Endothelial cell (in vitro differentiated cells): Measurements from ENCODE around the gene FAM53B. TPM values are rescaled to one million over a fixed set of nuclear protein-coding genes. Genes with fewer than 3 reads are reported as not detected.
A peak's percentile ranks its signal among the peaks of the same experiment; 100 is the strongest.

Experiments
- DNase-seq: peaks from one replicate; pipeline ENCODE4 v3.0.0; 2021; ENCODE audit warnings: low spot score
- H3K27ac Mint-ChIP-seq: one replicate; pipeline ENCODE4 v1.8.0; 2021; ENCODE audit warnings: mixed read lengths, inconsistent platforms; ENCODE audit not compliant: unreplicated experiment
- H3K27me3 Mint-ChIP-seq: one replicate; pipeline ENCODE4 v1.8.0; 2021; ENCODE audit warnings: mild to moderate bottlenecking, moderate library complexity, mixed read lengths, inconsistent platforms; ENCODE audit not compliant: unreplicated experiment
- H3K36me3 Mint-ChIP-seq: one replicate; pipeline ENCODE4 v1.8.0; 2021; ENCODE audit warnings: mild to moderate bottlenecking, low read depth, mixed read lengths, inconsistent platforms; ENCODE audit not compliant: unreplicated experiment
- H3K4me1 Mint-ChIP-seq: one replicate; pipeline ENCODE4 v1.8.0; 2021; ENCODE audit warnings: mild to moderate bottlenecking, mixed read lengths, inconsistent platforms; ENCODE audit not compliant: unreplicated experiment
- H3K4me3 Mint-ChIP-seq: one replicate; pipeline ENCODE4 v1.8.0; 2021; ENCODE audit warnings: mild to moderate bottlenecking, mixed read lengths, inconsistent platforms; ENCODE audit not compliant: unreplicated experiment
- H3K9me3 Mint-ChIP-seq: one replicate; pipeline ENCODE4 v1.8.0; 2021; ENCODE audit warnings: mixed read lengths, inconsistent platforms; ENCODE audit not compliant: unreplicated experiment
- total RNA-seq: library from RNA; stranded (reverse); fragmentation: NEBNext Ultra II Directional; extraction: Animal tissue kit (Norgen Biotek cat#: 25700); gene quantifications from one replicate; pipeline ENCODE4 v1.2.1, GENCODE V29; 2021; ENCODE audit not compliant: unreplicated experiment
- TF ChIP-seq, protein P1 (sequence below): fragments of 200-600 bp; sonication (generic); IDR thresholded peaks from one replicate; pipeline ENCODE4 v1.5.0; 2021; ENCODE audit warnings: antibody characterized with exemption; ENCODE audit not compliant: unreplicated experiment

The FAM53B gene
- total RNA-seq, 1 donor from 2014 or later = 21.0 TPM

DNA sequence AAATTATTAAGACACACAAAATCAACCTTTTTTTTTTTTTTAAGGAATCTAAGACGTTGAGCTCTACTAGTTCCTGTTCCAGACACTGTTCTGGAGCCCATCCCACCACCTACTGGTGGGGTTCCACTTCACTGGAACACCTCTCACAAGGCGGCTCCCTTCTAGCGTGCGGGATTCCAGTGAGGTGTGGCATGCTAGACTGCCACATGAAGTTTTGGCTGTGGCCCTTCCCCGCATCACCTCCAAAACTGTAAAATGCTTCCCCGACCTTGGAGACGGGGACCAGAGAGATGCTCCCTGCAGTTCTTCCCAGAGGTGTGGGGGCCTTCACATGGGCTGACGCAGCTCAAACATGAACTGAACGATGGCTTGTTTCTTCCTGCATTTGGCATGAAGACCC is 12.6 kb downstream of the FAM53B start:
- no peak for DNase-seq
- TF ChIP-seq, protein P1, sequence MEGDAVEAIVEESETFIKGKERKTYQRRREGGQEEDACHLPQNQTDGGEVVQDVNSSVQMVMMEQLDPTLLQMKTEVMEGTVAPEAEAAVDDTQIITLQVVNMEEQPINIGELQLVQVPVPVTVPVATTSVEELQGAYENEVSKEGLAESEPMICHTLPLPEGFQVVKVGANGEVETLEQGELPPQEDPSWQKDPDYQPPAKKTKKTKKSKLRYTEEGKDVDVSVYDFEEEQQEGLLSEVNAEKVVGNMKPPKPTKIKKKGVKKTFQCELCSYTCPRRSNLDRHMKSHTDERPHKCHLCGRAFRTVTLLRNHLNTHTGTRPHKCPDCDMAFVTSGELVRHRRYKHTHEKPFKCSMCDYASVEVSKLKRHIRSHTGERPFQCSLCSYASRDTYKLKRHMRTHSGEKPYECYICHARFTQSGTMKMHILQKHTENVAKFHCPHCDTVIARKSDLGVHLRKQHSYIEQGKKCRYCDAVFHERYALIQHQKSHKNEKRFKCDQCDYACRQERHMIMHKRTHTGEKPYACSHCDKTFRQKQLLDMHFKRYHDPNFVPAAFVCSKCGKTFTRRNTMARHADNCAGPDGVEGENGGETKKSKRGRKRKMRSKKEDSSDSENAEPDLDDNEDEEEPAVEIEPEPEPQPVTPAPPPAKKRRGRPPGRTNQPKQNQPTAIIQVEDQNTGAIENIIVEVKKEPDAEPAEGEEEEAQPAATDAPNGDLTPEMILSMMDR = no peak
- Mint-ChIP-seq H3K4me1 (peaks cover 23% of the 10 kb centered on the region), H3K27me3 (peaks cover 6% of the 10 kb centered on the region), H3K4me3 (no peak overlapping the region), H3K9me3 (no peaks in the 10 kb centered on the region), H3K27ac (no peak overlapping the region), H3K36me3 (peaks cover 13% of the 10 kb centered on the region)

DNA sequence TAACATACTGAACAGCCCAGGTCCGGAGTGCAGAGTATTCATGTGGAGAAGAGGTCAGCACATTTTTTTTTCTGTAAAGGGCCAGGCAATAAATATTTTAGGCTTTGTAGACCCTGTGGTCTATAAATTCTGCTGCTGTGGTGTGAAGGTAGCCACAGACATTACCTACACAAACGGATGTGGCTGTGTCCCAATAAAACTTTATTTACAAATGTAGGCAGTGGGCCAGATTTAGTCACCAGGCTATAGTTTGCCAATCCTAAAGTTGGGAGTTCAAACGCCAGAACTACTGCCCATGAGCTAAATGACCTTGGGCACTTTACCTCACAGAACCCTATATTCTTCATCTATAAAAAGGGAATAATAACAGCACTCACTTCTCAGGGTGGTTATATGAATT is 13.4 kb downstream of the FAM53B start:
- Mint-ChIP-seq H3K27me3 (peaks cover 6% of the 10 kb centered on the region), H3K4me1 (peaks cover 23% of the 10 kb centered on the region), H3K4me3 (no peak overlapping the region), H3K36me3 (peaks cover 13% of the 10 kb centered on the region), H3K27ac (no peak overlapping the region), H3K9me3 (no peaks in the 10 kb centered on the region)
- no peak for DNase-seq
- TF ChIP-seq, protein P1 = no peak

DNA sequence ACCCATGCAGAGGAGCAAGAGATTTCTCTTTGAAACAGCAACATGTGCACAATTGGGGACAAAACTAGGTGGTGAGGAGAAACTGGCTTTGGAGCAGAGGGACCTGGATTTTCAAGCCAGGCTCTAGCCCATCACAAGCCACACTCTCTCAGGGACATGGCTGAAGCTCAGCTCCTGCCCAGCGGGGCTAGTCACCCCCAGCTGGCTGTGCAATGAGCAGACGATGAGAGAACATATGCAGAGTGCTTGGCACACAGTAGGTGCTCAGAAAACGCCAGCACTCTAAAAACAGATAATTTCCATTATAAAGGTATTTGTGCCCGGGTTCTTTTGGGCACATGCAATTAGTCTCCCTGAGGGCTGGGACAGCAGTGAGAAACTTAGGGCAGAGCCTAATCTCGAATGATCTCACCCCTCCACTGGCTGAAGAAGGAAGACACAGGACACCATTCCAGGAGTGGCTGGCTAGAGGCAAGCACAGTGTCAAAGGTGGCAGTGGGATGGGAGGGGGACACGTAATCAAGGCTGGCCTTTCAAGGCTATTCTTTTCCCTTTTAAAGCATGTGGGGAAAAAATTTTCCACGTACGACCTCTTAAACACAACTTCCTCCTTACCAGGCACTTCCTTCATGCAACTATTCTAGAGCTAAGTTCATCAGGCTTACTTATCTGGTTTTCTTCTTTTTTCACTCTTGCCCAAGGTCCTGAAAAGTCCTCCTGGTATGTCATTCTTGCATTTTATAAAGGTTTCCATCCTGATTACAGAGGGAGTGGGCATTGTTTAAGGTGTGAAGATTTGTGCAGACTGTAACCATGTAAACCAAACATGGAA is 15.1 kb downstream of the FAM53B start:
- Mint-ChIP-seq H3K27ac (peak overlapping the region; percentile 54), H3K9me3 (no peaks in the 10 kb centered on the region), H3K4me1 (peaks cover 29% of the 10 kb centered on the region), H3K36me3 (peaks cover 10% of the 10 kb centered on the region), H3K27me3 (peaks cover 2% of the 10 kb centered on the region), H3K4me3 (no peak overlapping the region)
- no peak for DNase-seq
- TF ChIP-seq, protein P1 = no peak

DNA sequence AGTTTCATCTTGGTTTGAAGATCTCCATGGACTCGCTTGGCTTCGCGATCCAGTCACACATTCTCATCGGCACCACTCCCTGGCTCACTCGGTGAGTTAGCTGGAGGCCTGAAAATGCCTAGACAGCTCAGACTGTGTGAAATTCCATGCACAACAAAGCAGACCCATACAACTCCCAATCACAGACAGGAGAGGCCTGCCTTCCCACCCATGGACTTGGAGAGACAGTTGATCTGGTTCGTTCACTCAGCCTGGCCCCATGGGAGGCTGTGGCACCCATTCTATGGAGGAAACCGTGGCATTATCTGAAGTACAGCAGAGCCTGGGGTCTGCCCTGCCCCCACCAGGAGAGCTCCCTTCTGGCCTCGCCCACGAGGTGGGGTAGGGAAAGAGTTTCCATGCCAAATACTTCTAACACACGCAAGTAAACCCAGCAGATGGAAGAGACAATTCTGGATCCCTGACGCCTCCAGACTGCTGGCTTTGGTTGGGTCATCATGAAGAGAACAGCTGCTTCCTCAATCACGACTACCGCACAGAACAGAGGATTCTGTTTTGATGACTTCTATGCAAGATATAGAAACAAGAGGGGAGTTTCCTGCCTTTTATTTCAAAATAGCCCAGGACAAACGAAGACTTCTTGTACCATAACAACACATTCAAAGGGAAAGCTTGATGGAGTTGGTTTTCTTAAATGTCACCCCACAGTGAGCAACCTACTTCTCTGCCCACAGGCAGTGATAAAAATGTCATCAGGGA is 15.9 kb downstream of the FAM53B start:
- Mint-ChIP-seq H3K9me3 (no peaks in the 10 kb centered on the region), H3K4me1 (peaks cover 37% of the 10 kb centered on the region), H3K27me3 (peaks cover 2% of the 10 kb centered on the region), H3K36me3 (peaks cover 8% of the 10 kb centered on the region), H3K4me3 (no peak overlapping the region), H3K27ac (no peak overlapping the region)
- TF ChIP-seq, protein P1 = no peak
- no peak for DNase-seq
